GM23338 (cell line): ENCODE results near the gene DOCK3. TPM values are rescaled to one million over a fixed set of nuclear protein-coding genes. Genes with fewer than 3 reads are reported as not detected.

Source experiments
- ATAC-seq: fragments of 200-7000 bp; cut with Tn5 transposase; 3 replicates; pipeline ENCODE4 v1.9.1; 2020
- DNase-seq: peaks from one replicate; pipeline ENCODE4 v3.0.0-alpha.2; 2015; ENCODE audit warnings: low spot score
- H2AFZ ChIP-seq: fragments of 200-600 bp; sonication (generic); 2 replicates; pipeline ENCODE4 v1.8.0; 2016; ENCODE audit warnings: antibody characterized with exemption, mild to moderate bottlenecking, moderate library complexity
- H3F3A ChIP-seq: fragments of 200-600 bp; sonication (generic); replicated peaks from 2 replicates; pipeline ENCODE4 v1.8.0; 2017; ENCODE audit warnings: antibody characterized with exemption, mixed run types, low read depth
- H3K27ac ChIP-seq: fragments of 200-600 bp; sonication (generic); 2 replicates; pipeline ENCODE4 v1.6.1; 2016; ENCODE audit warnings: low read depth
- H3K27me3 ChIP-seq: fragments of 200-600 bp; sonication (generic); 2 replicates; pipeline ENCODE4 v1.8.0; 2016; ENCODE audit warnings: mild to moderate bottlenecking, mixed run types, moderate library complexity; ENCODE audit not compliant: insufficient read depth
- H3K36me3 ChIP-seq: fragments of 200-600 bp; sonication (generic); 2 replicates; pipeline ENCODE4 v1.8.0; 2016; ENCODE audit warnings: mild to moderate bottlenecking; ENCODE audit not compliant: insufficient read depth
- H3K4me1 ChIP-seq: fragments of 200-600 bp; sonication (generic); 2 replicates; pipeline ENCODE4 v1.8.0; 2016; ENCODE audit warnings: mild to moderate bottlenecking, moderate library complexity; ENCODE audit not compliant: insufficient read depth
- H3K4me2 ChIP-seq: fragments of 200-600 bp; sonication (generic); 2 replicates; pipeline ENCODE4 v1.7.1; 2017; ENCODE audit warnings: mixed run types
- H3K4me3 ChIP-seq: fragments of 200-600 bp; sonication (generic); 2 replicates; pipeline ENCODE4 v1.6.1; 2016; ENCODE audit warnings: mixed run types
- H3K79me2 ChIP-seq: fragments of 200-600 bp; sonication (generic); replicated peaks from 2 replicates; pipeline ENCODE4 v1.8.0; 2017; ENCODE audit warnings: mild to moderate bottlenecking; ENCODE audit not compliant: insufficient read depth
- H3K9me2 ChIP-seq: fragments of 200-600 bp; sonication (generic); 2 replicates; pipeline ENCODE4 v1.8.0; 2017; ENCODE audit not compliant: insufficient read depth
- H4K20me1 ChIP-seq: fragments of 200-600 bp; sonication (generic); replicated peaks from 2 replicates; pipeline ENCODE4 v1.8.0; 2017; ENCODE audit warnings: mild to moderate bottlenecking; ENCODE audit not compliant: insufficient read depth
- H3K27ac Mint-ChIP-seq: 2 replicates; pipeline ENCODE4 v1.8.0; 2020; ENCODE audit warnings: inconsistent platforms, mild to moderate bottlenecking, moderate library complexity, mixed read lengths
- H3K27me3 Mint-ChIP-seq: 3 replicates; pipeline ENCODE4 v1.8.0; 2022; ENCODE audit warnings: low read depth, mild to moderate bottlenecking, moderate library complexity, mixed read lengths, inconsistent platforms; ENCODE audit not compliant: insufficient read depth, poor library complexity
- H3K36me3 Mint-ChIP-seq: 3 replicates; pipeline ENCODE4 v1.8.0; 2021; ENCODE audit warnings: low read depth, mild to moderate bottlenecking, inconsistent platforms, moderate library complexity, mixed read lengths
- H3K4me1 Mint-ChIP-seq: 3 replicates; pipeline ENCODE4 v1.8.0; 2020; ENCODE audit warnings: mild to moderate bottlenecking, inconsistent platforms, mixed read lengths
- H3K4me3 Mint-ChIP-seq: 3 replicates; pipeline ENCODE4 v1.8.0; 2021; ENCODE audit warnings: moderate library complexity, mild to moderate bottlenecking, inconsistent platforms, mixed read lengths
- H3K9me3 Mint-ChIP-seq: 3 replicates; pipeline ENCODE4 v1.8.0; 2020; ENCODE audit warnings: moderate library complexity, mild to moderate bottlenecking, inconsistent platforms, mixed read lengths
- CREB1 ChIP-seq: fragments of 250-450 bp; sonication (Bioruptor Pico); IDR thresholded peaks from 2 replicates; pipeline ENCODE4 v1.5.0; 2020; ENCODE audit warnings: low read depth, mild to moderate bottlenecking, moderate library complexity
- CTCF ChIP-seq, 2 experiments: fragments of 200-600 bp in 1 of 2; sonication (generic) in 1 of 2; conservative IDR thresholded peaks; 2 replicates each; pipeline versions ENCODE4 v1.5.1 to v1.6.1; 2016 to 2017; ENCODE audit warnings: antibody characterized with exemption in 2 of 2, low read depth in 2 of 2, mild to moderate bottlenecking in 2 of 2, moderate library complexity in 1 of 2
- ETS1 ChIP-seq: IDR thresholded peaks from 2 replicates; pipeline ENCODE4 v1.6.1; 2016; ENCODE audit warnings: antibody characterized with exemption
- EZH2 ChIP-seq: fragments of 200-600 bp; sonication (generic); IDR thresholded peaks from one replicate; pipeline ENCODE4 v1.8.0; 2017; ENCODE audit warnings: antibody characterized with exemption, mild to moderate bottlenecking, low read depth; ENCODE audit not compliant: unreplicated experiment
- JUNB ChIP-seq: IDR thresholded peaks from one replicate; pipeline ENCODE4 v1.6.1; 2016; ENCODE audit warnings: antibody characterized with exemption; ENCODE audit not compliant: unreplicated experiment
- NANOG ChIP-seq: IDR thresholded peaks from 2 replicates; pipeline ENCODE4 v1.6.1; 2016; ENCODE audit warnings: antibody characterized with exemption, borderline replicate concordance
- POLR2AphosphoS5 ChIP-seq: IDR thresholded peaks from 2 replicates; pipeline ENCODE4 v1.6.1; 2016; ENCODE audit warnings: antibody characterized with exemption, low read depth
- ZNF331 ChIP-seq: fragments of 250-450 bp; sonication (Bioruptor Pico); IDR thresholded peaks from 2 replicates; pipeline ENCODE4 v1.5.0; 2020; ENCODE audit warnings: low read depth, mild to moderate bottlenecking, moderate library complexity
- polyA plus RNA-seq: library from polyadenylated mRNA; unstranded; fragments of >200 nt; fragmentation: Nextera tagmentation; extraction: Ambion mirVana; gene quantifications from 2 replicates; pipeline ENCODE4 v1.2.1, GENCODE V29; 2016
- total RNA-seq: library from RNA; depleted of rRNA; stranded (reverse); fragments of >200 nt; shearing (Covaris generic); gene quantifications from 2 replicates; pipeline ENCODE4 v1.2.3, GENCODE V29; 2014
- TF ChIP-seq, protein P1 (sequence below): fragments of 250-450 bp; sonication (Bioruptor Pico); IDR thresholded peaks from 2 replicates; pipeline ENCODE4 v1.5.0; 2020; ENCODE audit warnings: mild to moderate bottlenecking, moderate library complexity
- TF ChIP-seq, protein P2 (sequence below): IDR thresholded peaks from one replicate; pipeline ENCODE4 v1.6.1; 2018; ENCODE audit warnings: antibody characterized with exemption; ENCODE audit not compliant: unreplicated experiment

The DOCK3 gene
- total and polyA plus RNA-seq, 2 experiments from 2014 or later: 2.4 to 5.6 TPM

GRCh38 chr3:50950591-50950990, 275.9 kb downstream of the DOCK3 start (continued):
- TF ChIP-seq, protein P1, sequence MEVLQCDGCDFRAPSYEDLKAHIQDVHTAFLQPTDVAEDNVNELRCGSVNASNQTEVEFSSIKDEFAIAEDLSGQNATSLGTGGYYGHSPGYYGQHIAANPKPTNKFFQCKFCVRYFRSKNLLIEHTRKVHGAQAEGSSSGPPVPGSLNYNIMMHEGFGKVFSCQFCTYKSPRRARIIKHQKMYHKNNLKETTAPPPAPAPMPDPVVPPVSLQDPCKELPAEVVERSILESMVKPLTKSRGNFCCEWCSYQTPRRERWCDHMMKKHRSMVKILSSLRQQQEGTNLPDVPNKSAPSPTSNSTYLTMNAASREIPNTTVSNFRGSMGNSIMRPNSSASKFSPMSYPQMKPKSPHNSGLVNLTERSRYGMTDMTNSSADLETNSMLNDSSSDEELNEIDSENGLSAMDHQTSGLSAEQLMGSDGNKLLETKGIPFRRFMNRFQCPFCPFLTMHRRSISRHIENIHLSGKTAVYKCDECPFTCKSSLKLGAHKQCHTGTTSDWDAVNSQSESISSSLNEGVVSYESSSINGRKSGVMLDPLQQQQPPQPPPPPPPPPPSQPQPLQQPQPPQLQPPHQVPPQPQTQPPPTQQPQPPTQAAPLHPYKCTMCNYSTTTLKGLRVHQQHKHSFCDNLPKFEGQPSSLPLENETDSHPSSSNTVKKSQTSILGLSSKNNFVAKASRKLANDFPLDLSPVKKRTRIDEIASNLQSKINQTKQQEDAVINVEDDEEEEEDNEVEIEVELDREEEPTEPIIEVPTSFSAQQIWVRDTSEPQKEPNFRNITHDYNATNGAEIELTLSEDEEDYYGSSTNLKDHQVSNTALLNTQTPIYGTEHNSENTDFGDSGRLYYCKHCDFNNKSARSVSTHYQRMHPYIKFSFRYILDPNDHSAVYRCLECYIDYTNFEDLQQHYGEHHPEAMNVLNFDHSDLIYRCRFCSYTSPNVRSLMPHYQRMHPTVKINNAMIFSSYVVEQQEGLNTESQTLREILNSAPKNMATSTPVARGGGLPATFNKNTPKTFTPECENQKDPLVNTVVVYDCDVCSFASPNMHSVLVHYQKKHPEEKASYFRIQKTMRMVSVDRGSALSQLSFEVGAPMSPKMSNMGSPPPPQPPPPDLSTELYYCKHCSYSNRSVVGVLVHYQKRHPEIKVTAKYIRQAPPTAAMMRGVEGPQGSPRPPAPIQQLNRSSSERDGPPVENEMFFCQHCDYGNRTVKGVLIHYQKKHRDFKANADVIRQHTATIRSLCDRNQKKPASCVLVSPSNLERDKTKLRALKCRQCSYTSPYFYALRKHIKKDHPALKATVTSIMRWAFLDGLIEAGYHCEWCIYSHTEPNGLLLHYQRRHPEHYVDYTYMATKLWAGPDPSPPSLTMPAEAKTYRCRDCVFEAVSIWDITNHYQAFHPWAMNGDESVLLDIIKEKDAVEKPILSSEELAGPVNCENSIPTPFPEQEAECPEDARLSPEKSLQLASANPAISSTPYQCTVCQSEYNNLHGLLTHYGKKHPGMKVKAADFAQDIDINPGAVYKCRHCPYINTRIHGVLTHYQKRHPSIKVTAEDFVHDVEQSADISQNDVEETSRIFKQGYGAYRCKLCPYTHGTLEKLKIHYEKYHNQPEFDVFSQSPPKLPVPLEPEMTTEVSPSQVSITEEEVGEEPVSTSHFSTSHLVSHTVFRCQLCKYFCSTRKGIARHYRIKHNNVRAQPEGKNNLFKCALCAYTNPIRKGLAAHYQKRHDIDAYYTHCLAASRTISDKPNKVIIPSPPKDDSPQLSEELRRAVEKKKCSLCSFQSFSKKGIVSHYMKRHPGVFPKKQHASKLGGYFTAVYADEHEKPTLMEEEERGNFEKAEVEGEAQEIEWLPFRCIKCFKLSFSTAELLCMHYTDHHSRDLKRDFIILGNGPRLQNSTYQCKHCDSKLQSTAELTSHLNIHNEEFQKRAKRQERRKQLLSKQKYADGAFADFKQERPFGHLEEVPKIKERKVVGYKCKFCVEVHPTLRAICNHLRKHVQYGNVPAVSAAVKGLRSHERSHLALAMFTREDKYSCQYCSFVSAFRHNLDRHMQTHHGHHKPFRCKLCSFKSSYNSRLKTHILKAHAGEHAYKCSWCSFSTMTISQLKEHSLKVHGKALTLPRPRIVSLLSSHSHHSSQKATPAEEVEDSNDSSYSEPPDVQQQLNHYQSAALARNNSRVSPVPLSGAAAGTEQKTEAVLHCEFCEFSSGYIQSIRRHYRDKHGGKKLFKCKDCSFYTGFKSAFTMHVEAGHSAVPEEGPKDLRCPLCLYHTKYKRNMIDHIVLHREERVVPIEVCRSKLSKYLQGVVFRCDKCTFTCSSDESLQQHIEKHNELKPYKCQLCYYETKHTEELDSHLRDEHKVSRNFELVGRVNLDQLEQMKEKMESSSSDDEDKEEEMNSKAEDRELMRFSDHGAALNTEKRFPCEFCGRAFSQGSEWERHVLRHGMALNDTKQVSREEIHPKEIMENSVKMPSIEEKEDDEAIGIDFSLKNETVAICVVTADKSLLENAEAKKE (CRISPR knock-in tag): no peak
- TF ChIP-seq CREB1 (CRISPR knock-in tag) (no peak), NANOG (no peak), EZH2 (no peak), JUNB (no peak), POLR2AphosphoS5 (no peak), CTCF (conservative IDR thresholded peaks at IDR 0.05; ENCODE audit: low read depth in 2 of 2) (no peak)

- H3K9me2 ChIP-seq: no peaks in the 10 kb centered on the region
- H3K9me3 Mint-ChIP-seq: no peaks in the 10 kb centered on the region; the same call in 2 of the 3 replicates
- no peak overlapping the region for H3K27ac Mint-ChIP-seq
- H3K4me1 Mint-ChIP-seq: peaks cover 8% of the 10 kb centered on the region
- no peaks in the 10 kb centered on the region for H3K36me3 ChIP-seq
- H3F3A ChIP-seq: no peaks in the 10 kb centered on the region
- H3K27me3 Mint-ChIP-seq: no peaks in the 10 kb centered on the region
- H3K4me2 ChIP-seq: no peak overlapping the region
- H3K27me3 ChIP-seq: no peaks in the 10 kb centered on the region
- H3K27ac ChIP-seq: no peak overlapping the region
- H4K20me1 ChIP-seq: no peaks in the 10 kb centered on the region
- no peak overlapping the region for H3K4me3 Mint-ChIP-seq
- H3K36me3 Mint-ChIP-seq: no peaks in the 10 kb centered on the region
- H3K4me1 ChIP-seq: peaks cover 15% of the 10 kb centered on the region
- ATAC-seq (no peak), DNase-seq (no peak)
- no peak overlapping the region for H3K4me3 ChIP-seq
- H3K79me2 ChIP-seq: no peaks in the 10 kb centered on the region
- no peak overlapping the region for H2AFZ ChIP-seq
- TF ChIP-seq, protein P2, sequence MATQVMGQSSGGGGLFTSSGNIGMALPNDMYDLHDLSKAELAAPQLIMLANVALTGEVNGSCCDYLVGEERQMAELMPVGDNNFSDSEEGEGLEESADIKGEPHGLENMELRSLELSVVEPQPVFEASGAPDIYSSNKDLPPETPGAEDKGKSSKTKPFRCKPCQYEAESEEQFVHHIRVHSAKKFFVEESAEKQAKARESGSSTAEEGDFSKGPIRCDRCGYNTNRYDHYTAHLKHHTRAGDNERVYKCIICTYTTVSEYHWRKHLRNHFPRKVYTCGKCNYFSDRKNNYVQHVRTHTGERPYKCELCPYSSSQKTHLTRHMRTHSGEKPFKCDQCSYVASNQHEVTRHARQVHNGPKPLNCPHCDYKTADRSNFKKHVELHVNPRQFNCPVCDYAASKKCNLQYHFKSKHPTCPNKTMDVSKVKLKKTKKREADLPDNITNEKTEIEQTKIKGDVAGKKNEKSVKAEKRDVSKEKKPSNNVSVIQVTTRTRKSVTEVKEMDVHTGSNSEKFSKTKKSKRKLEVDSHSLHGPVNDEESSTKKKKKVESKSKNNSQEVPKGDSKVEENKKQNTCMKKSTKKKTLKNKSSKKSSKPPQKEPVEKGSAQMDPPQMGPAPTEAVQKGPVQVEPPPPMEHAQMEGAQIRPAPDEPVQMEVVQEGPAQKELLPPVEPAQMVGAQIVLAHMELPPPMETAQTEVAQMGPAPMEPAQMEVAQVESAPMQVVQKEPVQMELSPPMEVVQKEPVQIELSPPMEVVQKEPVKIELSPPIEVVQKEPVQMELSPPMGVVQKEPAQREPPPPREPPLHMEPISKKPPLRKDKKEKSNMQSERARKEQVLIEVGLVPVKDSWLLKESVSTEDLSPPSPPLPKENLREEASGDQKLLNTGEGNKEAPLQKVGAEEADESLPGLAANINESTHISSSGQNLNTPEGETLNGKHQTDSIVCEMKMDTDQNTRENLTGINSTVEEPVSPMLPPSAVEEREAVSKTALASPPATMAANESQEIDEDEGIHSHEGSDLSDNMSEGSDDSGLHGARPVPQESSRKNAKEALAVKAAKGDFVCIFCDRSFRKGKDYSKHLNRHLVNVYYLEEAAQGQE: no peak
- TF ChIP-seq CREB1 (CRISPR knock-in tag) (no peak), ZNF331 (CRISPR knock-in tag) (no peak), EZH2 (no peak), ETS1 (no peak)
These were observed 279.2 kb downstream of the DOCK3 start for GRCh38 chr3:50953825-50954414.
